Stimulated activated CD8-positive, alpha-beta memory T cell treated with anti-CD3 and anti-CD28 coated beads, Interleukin-4, amount 100 ng/mL, for 48 hours (primary cell): ENCODE results near the gene LIN9.
A peak's percentile ranks its signal among the peaks of the same experiment; 100 is the strongest.
"Not testable (repeated sequence)": the region's sequence is repeated elsewhere in the genome, so short reads cannot be mapped to it uniquely, and the experiment has no call there.

ENCODE experiments used
- DNase-seq: peaks from one replicate; pipeline ENCODE4 v3.0.0-alpha.2; 2020

LIN9 gene

DNA sequence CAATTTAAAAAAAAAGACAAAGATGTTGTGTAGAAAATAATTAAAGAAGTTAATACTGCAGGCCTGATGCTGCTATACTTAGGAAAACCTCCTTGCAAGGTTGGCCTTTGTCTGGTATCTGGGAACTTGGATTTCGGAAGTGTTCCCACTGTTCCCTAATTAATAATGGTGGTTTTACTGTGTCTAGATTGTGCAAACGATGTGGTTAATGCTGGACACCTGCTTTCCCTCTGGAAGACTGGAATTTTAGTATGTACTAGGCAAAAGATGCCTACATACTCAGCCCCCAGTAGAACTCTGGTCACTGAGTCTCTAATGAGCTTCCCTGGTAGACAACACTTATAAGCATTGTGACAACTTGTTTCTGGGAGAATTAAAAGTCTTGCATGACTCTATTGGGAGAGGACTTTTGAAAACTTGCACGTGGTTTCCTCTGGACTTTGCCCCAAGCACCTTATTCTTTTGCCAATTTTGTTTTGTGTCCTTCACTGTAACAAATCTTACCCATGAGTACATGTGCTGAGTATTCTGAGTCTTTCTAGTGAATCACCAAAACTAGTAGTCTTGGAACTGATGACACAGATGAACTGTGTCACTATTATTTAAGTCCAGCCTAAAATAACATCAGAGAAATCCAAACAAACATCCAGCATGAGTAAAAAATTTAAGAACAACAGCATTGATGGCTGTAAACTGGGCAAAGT, 40.4 kb downstream of the LIN9 start:
- no peak for DNase-seq

DNA sequence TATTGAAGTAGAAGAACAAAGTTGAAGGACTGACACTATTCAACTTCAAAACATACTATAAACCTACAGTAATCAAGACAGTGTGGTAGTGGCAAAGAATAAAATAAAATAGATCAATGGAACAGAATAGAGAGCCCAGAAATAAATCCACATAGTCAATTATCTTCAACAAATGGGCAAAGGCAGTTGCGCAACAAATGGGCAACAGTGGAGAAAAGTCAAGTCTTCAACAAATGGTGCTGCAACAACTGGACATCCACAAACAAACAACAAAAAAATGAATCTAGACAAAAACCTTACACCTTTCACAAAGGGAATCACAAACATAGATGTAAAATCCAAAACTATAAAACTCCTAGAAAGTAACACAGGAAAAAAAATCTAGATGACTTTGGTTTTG, 47.1 kb downstream of the LIN9 start:
- no peak for DNase-seq

DNA sequence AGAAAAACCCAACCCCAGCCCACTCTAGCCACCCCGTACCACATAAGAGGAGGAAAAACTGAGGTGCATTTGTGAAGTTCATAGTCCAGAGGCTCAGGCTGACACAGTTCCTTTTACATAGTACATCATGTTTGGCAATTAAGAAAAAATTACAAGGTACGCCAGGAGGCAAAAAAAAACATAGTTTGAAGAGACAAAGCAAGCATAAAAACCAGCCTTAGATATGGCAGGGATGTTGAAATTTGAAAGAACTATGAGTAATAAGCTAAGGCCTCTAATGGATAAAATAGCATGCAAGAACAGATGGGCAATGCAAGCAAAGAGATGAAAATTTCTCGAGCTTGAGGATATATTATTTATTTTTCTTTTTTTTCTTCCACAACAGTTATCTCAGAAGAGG, 53.6 kb downstream of the LIN9 start:
- no peak for DNase-seq

DNA sequence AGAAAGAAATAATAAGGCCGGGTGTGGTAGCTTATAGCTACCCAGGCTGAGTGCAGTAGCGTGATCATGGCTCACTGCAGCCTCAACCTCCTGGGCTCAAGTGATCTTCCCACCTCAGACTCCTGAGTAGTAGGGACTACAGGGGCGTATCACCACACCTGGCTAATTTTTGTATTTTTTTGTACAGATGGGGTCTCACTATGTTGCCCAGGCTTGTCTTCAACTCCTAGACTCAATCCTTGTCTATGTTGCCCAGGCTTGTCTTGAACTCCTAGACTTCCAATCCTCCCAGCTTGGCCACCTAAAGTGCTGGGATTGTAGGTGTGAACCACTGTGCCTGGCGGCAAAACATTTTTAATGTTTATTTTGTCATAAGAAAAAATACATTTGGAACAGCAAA, 55.0 kb downstream of the LIN9 start:
- DNase-seq = no peak

DNA sequence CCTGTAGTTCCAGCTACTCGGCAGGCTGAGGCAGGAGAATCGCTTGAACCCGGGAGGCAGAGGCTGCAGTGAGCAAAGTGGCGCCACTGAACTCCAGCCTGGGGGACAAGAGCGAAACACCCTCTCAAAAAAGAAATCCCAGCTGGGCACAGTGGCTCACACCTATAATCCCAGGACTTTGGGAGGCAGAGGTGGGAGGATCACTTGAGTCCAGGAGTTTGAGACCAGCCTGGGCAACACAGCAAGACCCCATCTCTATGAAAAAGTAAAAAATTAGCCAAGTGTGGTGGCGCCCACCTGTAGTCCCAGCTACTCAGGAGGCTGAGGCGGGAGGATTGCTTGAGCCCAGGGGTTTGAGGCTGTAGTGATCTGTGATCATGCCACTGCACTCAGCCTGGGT, 56.1 kb downstream of the LIN9 start:
- not testable (repeated sequence) for DNase-seq

DNA sequence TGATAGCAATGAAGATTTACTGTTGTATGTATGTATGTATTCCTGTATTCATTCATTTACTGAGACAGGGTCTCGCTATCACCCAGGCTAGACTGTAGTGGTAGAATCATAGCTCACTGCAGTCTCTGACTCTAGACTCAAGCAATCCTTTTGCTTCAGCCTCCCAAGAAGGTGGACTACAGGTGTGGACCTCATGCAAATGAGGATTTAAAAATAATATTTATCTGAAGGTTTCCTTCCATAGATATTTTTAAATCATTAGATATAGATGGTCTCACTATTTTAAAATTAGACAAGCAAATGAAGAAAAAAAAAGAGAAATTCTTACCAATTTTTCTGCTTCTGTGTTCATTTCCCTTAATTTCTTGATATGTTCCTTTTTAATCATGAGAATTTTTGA, 58.5 kb downstream of the LIN9 start:
- DNase-seq = no peak

DNA sequence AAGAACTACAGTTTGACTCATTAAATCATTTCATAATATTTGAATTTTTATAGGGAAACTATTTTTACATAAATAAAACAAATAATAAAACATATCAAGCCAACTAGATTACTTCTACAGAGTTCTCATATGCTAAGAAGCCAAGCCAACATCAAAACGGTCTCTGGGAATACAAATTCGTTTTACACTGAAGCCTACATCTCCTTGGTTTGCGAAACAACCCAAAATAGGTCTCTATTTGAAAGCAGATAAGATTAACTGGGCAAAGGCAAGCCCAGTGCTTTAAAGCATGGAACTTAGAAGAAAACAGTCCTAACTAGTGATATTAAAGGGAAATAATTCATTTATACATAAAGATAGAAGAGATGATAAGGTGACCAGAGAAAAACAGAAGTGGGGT, 60.2 kb downstream of the LIN9 start:
- DNase-seq = no peak

DNA sequence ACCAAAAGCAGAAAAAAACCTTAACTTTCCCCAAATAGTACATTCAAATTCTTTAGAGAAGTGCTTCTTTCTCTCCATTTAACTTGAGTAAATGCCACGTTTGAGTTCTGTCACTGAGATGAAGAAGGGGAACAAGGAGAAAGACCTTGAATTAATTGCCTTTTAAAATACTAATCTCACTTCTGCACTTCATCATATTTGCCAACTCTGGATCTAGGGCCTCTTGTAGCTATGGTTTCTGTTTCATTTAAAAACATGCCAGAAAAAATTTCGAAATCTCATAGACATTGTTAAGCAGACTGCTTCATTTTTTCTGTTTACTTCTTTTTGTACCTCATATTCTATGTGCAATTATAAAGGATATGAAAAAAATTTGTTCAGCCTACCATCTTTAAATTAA, 60.9 kb downstream of the LIN9 start:
- DNase-seq = no peak

DNA sequence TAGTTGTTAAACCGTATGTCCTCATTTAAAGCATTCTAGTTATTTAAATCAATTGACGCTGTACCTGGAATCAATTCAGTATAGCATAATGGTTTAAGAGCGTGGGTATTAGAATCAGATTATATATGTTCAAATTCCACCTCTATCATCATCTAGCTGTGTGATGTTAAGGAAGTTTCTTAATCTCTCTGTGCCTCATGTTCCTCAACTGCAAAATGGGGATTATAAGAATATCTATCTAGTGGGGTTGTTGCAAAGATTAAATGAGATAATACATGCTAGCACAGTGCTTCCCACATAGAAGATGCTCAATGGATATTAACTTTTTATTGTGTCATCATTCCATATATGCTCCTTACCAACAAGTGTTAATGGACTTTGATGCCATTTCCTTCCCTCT, 69.5 kb downstream of the LIN9 start:
- DNase-seq = no peak

DNA sequence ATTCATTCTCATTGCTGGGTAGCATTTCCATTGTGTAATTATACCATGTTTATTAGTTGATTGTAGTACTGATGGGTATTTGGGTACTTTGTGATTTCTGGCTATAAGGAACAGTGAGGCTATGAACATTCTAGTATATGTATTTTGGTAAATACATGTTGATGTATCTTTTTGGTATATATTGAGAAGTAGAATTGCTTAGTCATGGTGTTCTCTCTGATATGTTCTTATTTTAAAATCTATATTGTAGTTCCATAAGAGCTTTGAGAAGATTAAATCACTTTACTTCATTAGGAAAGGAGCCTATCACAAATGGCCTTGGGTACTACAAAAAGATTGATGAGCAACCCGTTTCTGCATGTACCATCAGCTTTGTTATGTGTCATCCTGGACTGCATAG, 72.1 kb downstream of the LIN9 start:
- DNase-seq = no peak

DNA sequence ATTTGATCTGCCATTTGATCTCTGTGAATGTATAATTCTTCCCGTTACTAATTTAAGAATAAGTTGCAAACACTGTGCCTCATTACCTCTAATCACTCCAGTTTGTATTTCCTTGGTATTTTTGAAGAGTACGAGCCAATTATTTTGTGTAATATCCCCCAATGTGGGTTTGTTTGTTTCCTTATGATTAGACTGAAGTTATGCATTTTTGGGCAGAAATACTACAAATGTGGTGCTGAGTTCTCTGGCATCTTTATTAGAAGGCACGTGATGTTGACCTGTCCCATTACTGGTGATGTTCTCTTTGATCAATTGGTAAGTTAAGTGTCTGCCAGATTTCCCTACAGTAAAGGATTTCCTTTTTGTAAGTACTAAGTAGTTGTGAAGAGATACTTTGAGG, 75.2 kb downstream of the LIN9 start:
- DNase-seq = no peak

DNA sequence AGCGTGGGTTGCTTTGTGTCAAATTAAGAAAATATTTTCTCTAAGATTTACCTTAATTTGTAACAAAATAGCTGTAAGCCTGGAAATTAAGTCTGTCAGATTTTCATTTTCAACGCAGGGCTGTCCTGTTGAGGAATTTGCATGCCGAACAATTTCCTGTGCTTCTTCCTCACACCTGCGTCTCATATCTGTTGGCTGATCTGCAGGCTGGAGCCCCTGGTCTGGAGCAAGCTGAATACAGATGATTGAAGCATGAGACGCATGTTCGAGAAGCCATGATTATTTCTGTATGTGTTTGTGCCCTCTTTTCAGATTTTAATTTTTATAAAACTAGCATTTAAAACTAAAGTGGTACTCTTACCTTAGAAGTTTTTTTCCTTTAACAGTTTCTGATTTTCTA, 75.7 kb downstream of the LIN9 start:
- DNase-seq = no peak

DNA sequence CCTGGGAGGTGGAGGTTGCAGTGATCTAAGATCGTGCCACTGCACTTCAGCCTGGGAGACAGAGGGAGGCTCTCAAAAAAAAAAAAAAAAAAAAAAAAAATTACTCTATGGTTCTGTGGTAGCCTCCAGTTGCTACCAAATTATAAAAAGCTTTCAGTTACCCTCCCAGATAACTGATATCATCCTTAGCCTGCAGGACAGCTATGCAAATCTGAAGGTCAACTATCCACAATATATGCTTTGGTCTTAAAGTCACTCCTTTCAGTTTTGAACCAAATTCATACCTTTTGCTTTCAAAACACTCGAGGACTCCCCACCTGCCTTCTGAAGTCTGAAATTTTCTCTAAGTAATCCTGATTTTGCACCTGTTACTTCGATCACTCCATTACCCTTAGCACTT, 82.4 kb downstream of the LIN9 start:
- DNase-seq = no peak

DNA sequence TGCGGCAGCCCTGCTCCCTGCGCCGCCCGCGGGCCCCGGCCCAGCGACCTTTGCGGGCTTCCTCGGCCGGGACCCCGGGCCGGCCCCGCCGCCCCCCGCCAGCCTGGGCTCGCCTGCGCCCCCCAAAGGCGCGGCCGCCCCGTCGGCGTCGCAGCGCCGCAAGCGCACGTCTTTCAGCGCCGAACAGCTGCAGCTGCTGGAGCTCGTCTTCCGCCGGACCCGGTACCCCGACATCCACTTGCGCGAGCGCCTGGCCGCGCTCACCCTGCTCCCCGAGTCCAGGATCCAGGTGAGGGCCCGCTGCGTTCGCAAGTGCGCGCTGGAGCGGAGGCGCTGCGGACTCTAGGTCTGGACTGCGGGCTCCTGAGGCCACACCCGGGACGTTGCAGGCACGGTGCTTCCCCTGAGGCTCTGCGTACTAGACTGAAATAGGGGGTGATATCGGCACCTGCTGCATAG, 85.1 kb downstream of the LIN9 start:
- DNase-seq = peak; percentile 45

DNA sequence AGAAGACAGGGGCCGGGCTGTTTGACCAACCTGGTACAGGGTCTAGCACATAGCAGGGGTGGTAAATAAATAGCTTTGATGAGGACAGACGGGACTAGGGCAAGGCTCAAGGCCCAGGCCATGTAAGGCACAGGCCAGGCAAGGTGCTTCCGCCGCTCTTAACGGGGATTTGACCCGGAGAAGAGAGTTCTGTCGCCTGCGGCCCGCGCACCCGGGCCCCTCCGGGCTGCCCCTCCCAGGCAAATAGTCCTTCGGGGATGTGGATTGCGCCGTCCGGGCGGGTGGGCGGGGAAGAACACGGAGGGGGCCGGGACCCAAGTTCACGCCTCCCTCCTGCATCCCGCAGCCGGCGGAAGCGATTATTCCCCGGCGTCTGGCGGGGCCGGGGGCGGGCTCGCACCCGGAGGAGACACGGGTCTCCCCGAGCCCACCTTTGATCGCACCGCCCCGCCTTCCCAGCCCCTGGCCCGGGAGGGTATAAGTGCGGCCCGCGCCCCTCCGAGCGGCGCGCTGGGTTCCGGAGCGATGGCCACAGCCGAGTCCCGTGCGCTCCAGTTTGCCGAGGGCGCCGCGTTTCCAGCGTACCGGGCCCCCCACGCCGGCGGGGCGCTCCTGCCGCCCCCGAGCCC, 85.7 kb downstream of the LIN9 start, which contains the start of gene MIXL1:
MIXL1 (plus strand) TSS at position 508 of the 629 bp plus-strand sequence; CDS start at position 526, 18 bp downstream.
- no peak for DNase-seq

DNA sequence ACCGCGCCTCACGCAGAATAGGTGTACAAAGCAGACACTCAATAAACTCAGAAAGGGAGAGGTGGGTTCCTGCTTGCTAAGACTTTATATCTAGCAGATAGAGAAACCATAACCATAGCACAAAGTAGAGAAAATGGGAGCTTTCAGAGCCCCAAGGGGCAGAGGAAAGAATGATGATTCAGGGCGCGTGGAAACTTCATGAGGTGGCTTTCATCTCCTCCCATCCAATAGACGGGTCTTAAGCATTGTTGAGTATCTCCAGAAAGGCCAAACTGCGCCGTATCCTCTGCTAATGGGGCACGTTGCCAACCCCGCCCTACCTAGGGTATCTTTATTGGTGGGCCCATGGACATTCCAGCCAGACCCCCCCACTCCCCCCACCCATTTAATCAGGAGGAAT, 86.3 kb downstream of the LIN9 start:
- DNase-seq = no peak

DNA sequence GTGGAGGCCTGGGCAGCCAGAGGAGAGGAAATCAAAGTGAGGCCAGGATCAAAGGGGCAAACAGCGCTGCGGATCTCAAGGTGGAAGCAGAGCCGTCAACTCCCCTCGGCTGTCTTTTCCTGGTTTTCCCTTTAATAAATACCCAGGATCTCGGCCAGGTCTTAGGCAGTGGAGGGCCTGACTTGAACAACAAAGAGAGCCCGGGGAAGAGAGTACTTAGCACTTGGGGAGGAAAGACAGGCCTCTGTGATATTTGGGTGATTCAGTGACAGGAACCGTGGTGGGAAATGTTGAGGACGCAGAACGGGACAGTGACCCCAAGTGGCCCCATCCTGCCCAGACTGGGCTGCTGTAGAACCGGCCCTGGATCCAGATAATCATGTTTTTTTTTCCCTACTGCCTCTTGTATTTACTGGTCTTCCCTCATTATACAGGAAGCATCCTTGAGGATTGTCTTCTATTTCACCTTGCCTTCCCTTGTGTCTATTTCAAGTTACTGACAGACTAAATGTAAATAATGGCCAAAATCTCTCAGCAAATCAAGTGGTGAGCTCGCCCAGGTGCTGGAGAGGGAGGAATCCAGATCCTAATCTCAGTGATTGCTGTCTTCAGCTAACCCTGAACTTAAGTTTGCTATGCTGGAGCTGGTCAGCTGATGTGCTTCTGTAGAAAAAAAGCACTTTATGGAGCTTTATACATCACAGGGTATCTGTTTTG, 88.3 kb downstream of the LIN9 start:
- DNase-seq = no peak

DNA sequence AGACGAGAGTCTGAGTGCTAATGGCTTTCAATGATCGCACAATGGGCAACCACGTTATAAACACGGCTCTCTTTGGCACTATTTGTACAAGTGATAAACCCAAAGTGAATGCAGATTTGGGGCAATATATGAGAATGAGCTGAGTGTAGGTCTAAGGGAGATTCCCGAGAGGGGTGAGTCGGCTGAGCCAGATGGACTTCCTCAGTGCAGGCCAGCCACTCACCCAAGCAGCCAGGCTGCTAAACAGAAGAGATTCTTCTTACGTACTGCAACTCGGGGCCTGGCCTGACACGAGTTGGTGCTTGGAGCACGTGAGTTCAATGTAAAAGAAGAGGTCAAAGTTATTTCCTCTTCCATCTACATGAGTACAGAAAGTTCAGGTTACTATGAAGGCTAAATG, 91.7 kb downstream of the LIN9 start:
- DNase-seq = no peak

DNA sequence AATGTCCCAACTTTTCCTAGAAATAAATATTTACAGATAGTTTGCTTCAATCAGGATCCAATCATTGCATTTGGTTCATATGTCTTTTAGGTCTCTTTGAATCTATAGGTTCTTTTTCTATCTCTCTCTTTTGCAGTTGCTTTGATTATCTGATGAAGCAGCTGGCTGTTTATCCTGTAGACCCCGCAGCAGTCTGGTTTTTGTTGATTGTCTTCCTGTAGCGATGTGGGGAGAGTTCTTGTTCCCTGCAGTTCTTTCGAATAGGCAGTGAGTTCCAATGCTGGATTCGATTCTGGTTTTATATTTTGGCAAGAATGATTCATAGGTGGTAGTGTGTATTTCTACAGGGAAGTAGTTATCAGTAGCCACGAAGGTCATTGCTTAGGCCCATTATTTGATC, 92.9 kb downstream of the LIN9 start:
- no peak for DNase-seq

DNA sequence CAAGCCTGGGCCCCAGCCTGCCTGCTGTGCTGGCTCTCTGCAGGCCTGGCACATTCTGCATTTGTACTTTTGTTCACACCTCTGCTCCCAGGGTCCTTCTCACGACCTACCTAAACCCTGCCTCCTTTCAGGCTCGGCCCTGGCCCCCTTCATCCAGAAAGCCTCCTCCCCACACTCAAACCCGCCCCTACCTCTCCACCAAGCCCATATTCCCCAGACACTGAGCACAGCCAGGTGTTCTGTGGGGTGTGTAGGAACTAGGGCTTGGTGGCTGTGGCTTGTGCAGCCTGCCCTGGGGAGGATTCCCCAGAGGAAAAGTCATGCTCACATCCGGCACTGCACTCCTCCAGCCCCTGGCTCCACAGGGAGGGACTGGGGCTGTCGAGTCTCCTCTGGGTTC, 93.7 kb downstream of the LIN9 start:
- DNase-seq = no peak

DNA sequence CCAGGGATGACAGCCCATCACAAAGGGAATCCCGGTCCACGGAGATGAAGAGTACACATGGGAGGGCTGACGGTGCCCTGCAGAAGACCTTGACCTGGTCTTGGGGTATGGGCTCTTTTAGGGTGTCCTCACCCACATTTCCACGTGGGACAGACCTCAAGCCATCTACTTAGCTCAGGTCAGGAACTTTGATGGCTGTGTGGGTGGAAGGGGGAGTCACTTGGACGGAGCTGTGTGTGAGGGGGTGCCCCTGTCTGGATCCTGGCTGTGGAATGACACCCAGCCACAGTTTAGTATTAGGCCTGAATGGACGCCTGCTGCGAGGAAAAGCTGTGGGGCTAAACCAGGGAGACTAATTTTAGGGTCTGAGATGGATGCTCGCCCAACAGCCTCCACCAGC, 96.4 kb downstream of the LIN9 start:
- no peak for DNase-seq

DNA sequence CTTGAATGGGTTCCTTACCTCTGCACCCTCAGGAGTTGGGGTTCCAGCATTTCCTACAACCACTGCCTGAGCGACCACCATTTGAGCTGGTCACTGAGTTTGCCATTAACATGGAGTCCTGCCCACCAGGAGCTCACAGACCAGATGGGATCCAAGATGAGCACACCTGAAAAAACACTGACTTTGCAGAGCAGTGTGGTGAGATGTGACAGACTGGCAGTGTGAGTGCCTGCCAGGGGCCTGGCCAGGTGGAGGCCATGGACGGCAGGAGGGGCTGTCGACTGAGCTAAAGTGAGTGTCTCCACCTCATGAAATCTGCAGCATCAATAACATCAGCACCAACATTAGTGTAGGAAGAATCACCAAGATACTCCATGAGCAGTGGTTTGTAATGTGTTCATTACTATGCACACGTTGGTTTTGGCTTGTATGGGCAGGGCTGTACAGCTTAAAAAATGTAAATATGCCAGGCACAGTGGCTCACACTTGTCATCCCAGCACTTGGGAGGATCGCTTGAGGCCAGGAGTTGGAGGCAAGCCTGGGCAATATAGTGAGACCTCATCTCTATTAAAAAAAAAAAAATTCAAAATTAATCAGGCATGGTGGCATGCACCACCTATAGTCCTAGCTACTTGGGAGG, 97.7 kb downstream of the LIN9 start:
- no peak for DNase-seq

DNA sequence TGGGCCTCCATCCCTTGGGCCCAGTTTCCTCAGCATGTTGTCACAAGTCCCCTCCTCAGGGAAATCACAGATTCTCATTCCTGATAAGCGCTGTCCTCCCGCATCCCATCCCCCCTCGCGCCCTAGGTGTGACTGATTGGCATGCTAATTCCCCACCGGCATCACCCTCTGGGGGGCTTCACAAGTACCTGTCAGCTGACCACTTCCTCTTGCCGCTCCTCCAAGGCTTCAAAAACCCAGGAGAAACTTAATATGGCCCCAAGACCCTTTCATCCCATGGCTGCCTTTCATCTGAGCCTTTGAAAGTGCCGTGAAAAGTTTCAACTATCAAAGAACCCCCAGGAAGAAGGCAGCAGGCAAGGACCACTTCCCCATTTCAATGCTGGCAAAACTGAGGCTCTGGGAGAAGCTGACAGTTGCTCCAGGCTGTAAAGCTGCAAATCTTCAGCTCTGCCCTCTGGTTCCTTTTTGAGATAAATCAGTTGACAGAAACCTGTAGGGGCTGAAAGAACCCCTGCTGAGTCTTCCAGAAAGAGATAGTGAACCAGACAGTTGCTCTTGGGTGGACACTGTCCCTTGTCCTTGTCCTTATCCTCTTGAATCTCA, 98.3 kb downstream of the LIN9 start:
- no peak for DNase-seq
